Left ventricle myocardium inferior (tissue), 1 donor: ENCODE results near the gene NCBP3. TPM values are rescaled to one million over a fixed set of nuclear protein-coding genes. Genes with fewer than 3 reads are reported as not detected.

ENCODE experiments used
- DNase-seq: peaks from one replicate; pipeline ENCODE4 v3.0.0-alpha.2; 2020
- H3K27ac ChIP-seq: fragments of 200-600 bp; replicated peaks from 2 replicates; pipeline ENCODE4 v1.8.0; 2021
- H3K27me3 ChIP-seq: fragments of 200-600 bp; 2 replicates; pipeline ENCODE4 v1.8.0; 2021; ENCODE audit warnings: low read depth
- H3K36me3 ChIP-seq: fragments of 200-600 bp; 2 replicates; pipeline ENCODE4 v1.8.0; 2021
- H3K4me1 ChIP-seq: fragments of 200-600 bp; 2 replicates; pipeline ENCODE4 v1.8.0; 2021
- H3K4me3 ChIP-seq: fragments of 200-600 bp; 2 replicates; pipeline ENCODE4 v1.8.0; 2021; ENCODE audit warnings: mild to moderate bottlenecking, moderate library complexity
- H3K9me3 ChIP-seq: fragments of 200-600 bp; replicated peaks from 2 replicates; pipeline ENCODE4 v1.8.0; 2021
- intact Hi-C: fragments of 100-400 bp; cut with micrococcal nuclease; formaldehyde crosslinking; loops from one replicate; pipeline ENCODE4 v1.11.0; 2022
- total RNA-seq: library from RNA; stranded (reverse); fragmentation: NEBNext Ultra II Directional; extraction: Animal tissue kit (Norgen Biotek cat#: 25700); gene quantifications from one replicate; pipeline ENCODE4 v1.2.1, GENCODE V29; 2021
- TF ChIP-seq, protein P1 (sequence below): fragments of 200-600 bp; IDR thresholded peaks from 2 replicates; pipeline ENCODE4 v1.8.0; 2021; ENCODE audit warnings: antibody characterized with exemption, mild to moderate bottlenecking, borderline replicate concordance
- donor health status: DM: no; HTN: yes; CAD: no; lungs with severe emphysema.

Gene NCBP3
- total RNA-seq, 1 donor from 2014 or later = 18.2 TPM

DNA sequence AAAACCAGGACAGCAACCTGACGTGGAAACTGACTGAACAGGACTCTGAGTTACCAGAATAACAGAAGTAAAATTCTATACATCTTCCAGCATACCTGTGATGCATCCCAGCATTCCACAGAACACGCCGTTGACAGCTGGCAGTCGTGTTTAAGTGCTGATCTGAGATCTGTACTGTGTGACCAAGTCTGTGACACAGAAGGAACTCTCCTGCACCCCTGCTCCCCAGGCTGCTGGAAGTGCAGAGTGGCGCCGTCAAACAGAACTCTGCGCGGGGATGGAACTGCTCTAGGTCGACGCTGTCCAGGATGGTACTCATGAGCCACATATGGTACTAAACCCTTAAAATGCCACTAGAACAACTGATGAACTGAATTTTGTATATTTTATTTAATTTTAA is 44.3 kb downstream of the NCBP3 start:
- Histone ChIP-seq H3K36me3 (peaks cover 11% of the 10 kb centered on the region), H3K27me3 (no peaks in the 10 kb centered on the region), H3K4me3 (no peak overlapping the region), H3K4me1 (peaks cover 4% of the 10 kb centered on the region), H3K9me3 (no peaks in the 10 kb centered on the region), H3K27ac (no peak overlapping the region)
- TF ChIP-seq, protein P1, sequence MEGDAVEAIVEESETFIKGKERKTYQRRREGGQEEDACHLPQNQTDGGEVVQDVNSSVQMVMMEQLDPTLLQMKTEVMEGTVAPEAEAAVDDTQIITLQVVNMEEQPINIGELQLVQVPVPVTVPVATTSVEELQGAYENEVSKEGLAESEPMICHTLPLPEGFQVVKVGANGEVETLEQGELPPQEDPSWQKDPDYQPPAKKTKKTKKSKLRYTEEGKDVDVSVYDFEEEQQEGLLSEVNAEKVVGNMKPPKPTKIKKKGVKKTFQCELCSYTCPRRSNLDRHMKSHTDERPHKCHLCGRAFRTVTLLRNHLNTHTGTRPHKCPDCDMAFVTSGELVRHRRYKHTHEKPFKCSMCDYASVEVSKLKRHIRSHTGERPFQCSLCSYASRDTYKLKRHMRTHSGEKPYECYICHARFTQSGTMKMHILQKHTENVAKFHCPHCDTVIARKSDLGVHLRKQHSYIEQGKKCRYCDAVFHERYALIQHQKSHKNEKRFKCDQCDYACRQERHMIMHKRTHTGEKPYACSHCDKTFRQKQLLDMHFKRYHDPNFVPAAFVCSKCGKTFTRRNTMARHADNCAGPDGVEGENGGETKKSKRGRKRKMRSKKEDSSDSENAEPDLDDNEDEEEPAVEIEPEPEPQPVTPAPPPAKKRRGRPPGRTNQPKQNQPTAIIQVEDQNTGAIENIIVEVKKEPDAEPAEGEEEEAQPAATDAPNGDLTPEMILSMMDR = no peak
- no peak for DNase-seq
- intact Hi-C loops = no loop called here

DNA sequence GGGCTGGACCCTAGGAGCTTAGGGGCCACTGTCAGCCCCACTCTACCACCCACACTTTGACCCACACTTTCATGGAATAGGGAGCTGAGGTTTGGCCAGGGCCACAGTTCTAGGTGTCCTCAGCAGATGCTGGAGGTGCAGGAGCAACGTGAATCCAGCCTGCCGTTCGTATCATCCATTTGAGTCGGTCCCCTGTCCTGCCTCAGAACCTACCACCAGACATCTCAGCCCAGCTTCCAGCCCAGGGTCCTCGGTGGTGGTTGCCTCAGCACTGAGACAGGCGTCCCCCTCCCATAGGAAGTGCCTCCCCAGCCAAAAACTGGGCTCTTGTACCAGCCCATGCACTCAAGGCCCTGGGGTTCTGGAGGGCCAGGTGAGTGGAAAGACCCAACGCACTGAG is 44.7 kb downstream of the NCBP3 start:
- Histone ChIP-seq H3K4me3 (no peak overlapping the region), H3K4me1 (peaks cover 4% of the 10 kb centered on the region), H3K27ac (no peak overlapping the region), H3K27me3 (no peaks in the 10 kb centered on the region), H3K9me3 (no peaks in the 10 kb centered on the region), H3K36me3 (peaks cover 6% of the 10 kb centered on the region)
- no peak for DNase-seq
- TF ChIP-seq, protein P1 = no peak
- intact Hi-C loops = no loop called here

DNA sequence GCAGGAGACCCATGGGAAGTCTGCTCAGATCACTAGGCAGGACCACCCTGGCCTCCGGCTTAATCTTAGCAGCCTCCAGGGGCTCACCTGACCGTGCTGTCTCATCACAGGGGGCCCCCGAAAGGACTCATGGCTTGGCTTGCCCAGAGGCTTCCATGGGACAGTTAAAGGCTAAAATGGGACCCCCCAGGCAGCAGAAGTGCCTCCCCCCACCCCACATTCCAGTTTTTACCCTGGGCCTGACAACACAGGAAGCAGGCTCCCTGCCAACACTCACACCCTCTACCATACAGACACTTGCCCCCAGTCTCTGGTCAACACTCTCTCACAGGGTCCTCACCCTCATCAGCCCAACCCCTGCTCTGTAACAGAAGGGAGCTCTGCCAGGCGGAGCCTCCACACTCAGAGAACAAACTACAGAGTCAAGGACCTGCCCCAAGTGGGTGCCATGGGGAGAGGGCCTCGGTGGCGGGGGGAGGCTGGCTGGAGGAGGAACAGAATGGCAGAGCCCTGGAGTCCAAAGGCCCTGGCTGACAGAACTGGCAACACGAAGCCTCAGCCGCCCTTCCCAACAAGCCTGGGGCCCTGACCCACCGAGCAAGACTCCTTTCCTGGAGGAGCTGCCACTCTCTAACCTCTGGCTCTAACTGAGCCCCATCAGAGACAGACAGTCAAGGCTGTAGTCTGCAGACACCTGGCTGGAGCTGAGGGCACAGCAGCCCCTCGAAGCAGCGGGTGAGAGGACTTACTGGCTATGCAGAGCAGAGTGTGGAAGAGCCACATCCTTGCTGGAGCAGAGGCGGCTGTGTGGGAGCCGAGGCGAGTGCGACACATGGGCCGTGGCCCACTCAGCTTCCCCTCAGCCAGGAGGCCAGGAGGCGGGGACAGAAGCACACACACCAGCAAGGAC is 45.4 kb downstream of the NCBP3 start, which contains the start of gene ITGAE:
Gene ITGAE (minus strand): TSS at position 827 of the 910 bp plus-strand sequence. CDS start 44 bp downstream, at position 783.
- no peaks in the 10 kb centered on the region for H3K27me3 ChIP-seq
- no peak within 1 kb of the TSS for H3K27ac ChIP-seq
- no peak for DNase-seq
- TF ChIP-seq, protein P1 = no peak
- H3K36me3 ChIP-seq = peaks cover 3% of the 10 kb centered on the region
- H3K4me1 ChIP-seq = peaks cover 4% of the 10 kb centered on the region
- H3K9me3 ChIP-seq = no peaks in the 10 kb centered on the region
- intact Hi-C loops = no loop called here
- H3K4me3 ChIP-seq = no peak within 1 kb of the TSS

DNA sequence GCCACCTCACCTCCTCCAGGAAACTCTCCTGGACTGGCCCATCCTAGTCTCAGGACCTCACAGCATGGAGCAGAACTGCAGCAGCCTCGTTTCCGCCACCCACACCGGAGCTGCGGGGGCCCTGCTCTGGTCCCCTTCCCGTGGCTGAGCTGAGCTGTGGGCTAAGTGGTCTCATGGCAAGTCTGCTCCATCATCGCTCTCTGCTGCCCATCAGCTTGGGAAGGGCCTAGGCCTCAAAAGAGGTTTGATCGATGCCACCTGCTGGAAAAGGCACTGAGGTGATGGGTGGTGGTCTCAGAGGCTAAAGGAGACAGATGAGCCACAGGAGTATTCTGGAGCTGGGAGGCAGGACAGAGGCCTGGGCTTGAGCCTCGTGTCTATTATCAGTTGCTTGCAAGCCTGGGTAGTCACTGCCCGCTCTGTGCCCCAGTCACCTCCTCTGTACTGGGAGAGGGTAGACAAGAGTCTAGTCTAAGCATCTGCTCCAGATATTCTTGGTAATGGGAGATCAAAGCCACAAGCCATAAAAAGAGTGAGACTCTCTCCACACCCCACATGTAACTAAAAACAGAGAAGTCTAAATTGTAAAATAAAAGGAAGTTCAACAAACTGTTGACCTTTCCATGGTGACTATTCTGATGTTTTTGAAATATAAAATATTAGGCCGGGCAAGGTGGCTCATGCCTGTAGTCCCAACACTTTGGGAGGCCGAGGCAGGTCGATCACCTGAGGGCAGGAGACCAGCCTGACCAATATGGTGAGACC is 46.7 kb downstream of the NCBP3 start:
- Histone ChIP-seq H3K9me3 (no peaks in the 10 kb centered on the region), H3K4me1 (peaks cover 4% of the 10 kb centered on the region), H3K27ac (no peak overlapping the region), H3K36me3 (peaks cover 3% of the 10 kb centered on the region), H3K4me3 (no peak overlapping the region), H3K27me3 (no peaks in the 10 kb centered on the region)
- intact Hi-C loops = no loop called here
- DNase-seq = no peak
- TF ChIP-seq, protein P1 = no peak

DNA sequence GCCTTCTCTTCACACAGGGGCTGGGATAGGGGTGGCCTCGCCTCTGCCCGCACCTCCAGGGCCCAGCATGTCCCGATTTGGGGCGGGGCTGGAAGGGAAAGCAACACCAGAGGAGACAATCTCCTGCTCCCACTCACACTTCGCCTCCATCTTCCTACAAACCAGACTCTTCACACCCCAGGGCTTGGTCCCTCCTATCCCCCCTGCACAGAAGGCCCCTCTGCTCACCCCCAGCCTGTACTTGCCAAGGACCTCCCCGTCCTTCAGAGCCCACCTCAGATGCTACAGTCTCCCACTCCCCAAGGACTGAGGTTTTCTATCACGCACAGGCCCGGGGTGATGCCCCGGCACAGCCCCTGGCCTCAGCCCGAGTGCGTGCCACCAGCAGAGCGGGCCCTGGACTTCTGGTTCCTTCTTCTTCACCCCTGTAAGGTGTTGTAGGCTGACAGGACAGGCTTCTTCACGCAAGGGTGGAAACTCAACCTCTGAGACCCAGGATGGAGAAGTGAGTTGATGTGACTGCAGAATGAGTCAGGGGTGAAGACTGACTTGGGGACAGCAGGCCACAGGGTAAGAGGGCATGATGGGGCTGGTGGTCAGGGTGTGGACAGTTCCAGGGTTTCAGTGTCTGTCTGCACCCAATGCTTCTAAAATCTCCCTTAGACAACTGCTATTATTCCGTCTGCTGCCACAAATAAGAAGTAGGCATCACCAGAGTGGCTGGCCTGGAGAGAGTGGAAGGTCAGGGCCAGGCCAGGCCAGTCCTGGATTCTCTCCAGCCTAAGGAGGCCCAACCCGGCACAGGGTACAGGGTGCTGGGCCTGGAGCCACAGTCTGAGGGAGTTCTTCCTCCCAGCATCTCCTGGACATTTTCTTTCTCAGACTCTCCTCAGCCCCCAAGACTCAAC is 47.5 kb downstream of the NCBP3 start:
- no peak for DNase-seq
- H3K27me3 ChIP-seq = no peaks in the 10 kb centered on the region
- TF ChIP-seq, protein P1 = no peak
- peaks cover 4% of the 10 kb centered on the region for H3K4me1 ChIP-seq
- peaks cover 3% of the 10 kb centered on the region for H3K36me3 ChIP-seq
- H3K27ac ChIP-seq = no peak overlapping the region
- no peak overlapping the region for H3K4me3 ChIP-seq
- intact Hi-C loops = no loop called here
- H3K9me3 ChIP-seq = no peaks in the 10 kb centered on the region
